ENCODE measurements around the gene NPPC.

GRCh38 chr2:231904161-231904611, 22.0 kb downstream of the NPPC start:
- no peak for TF ChIP-seq CTCF (IDR thresholded peaks at IDR 0.05 in 4 of 5, conservative IDR thresholded peaks at IDR 0.05 in 1 of 5)
- no peak for TF ChIP-seq POLR2A (IDR thresholded peaks at IDR 0.05)
